ENCODE results near the gene KIFBP. TPM values are rescaled to one million over a fixed set of nuclear protein-coding genes. Genes with fewer than 3 reads are reported as not detected.

KIFBP gene
- total and polyA plus RNA-seq, 2 of the 13 experiments (the other 11 are each of a cell fraction or from before 2014, with no cell fraction given) = 13.0 to 21.9 TPM

- TF ChIP-seq ZIK1 (CRISPR knock-in tag; IDR thresholded peaks at IDR 0.05; ENCODE audit: borderline replicate concordance, low read depth) (no peak), XRCC5 (optimal IDR thresholded peaks at IDR 0.05; ENCODE audit: low read length) (peak; percentile 62), EHMT2 (IDR thresholded peaks at IDR 0.05; ENCODE audit: borderline replicate concordance, low read depth, low read length) (no peak), ZNF547 (CRISPR knock-in tag; IDR thresholded peaks at IDR 0.05) (no peak; the same call in 1 of the 2 replicates), LCORL (IDR thresholded peaks at IDR 0.05) (no peak), LCORL (CRISPR knock-in tag; IDR thresholded peaks at IDR 0.05) (no peak), NCOA1 (CRISPR knock-in tag; IDR thresholded peaks at IDR 0.05) (no peak), EEA1 (CRISPR knock-in tag; IDR thresholded peaks at IDR 0.05; ENCODE audit: borderline replicate concordance) (no peak), ZNF510 (CRISPR knock-in tag; IDR thresholded peaks at IDR 0.05; ENCODE audit: low read depth) (no peak), MAX (IDR thresholded peaks at IDR 0.05) (peak; percentile 66; the same call in 1 of the 2 replicates), MBD4 (IDR thresholded peaks at IDR 0.05; ENCODE audit: borderline replicate concordance, low read length) (no peak), KMT2B (CRISPR knock-in tag; IDR thresholded peaks at IDR 0.05) (peak; percentile 89; the same call in 1 of the 2 replicates), DDIT3 (CRISPR knock-in tag; IDR thresholded peaks at IDR 0.05) (no peak), SMAD1 (CRISPR knock-in tag; IDR thresholded peaks at IDR 0.05; ENCODE audit: borderline replicate concordance, low read depth) (peak; percentile 63; the same call in 1 of the 2 replicates), ZNF333 (CRISPR knock-in tag; IDR thresholded peaks at IDR 0.05; ENCODE audit: borderline replicate concordance) (no peak), MAF1 (CRISPR knock-in tag; IDR thresholded peaks at IDR 0.05; ENCODE audit: borderline replicate concordance) (no peak), MAFK (conservative IDR thresholded peaks at IDR 0.05 in 1 of 2, IDR thresholded peaks at IDR 0.05 in 1 of 2; ENCODE audit: low read length in 2 of 2) (no peak), RELA (CRISPR knock-in tag; IDR thresholded peaks at IDR 0.05) (no peak), ZBTB2 (CRISPR knock-in tag; IDR thresholded peaks at IDR 0.05; ENCODE audit: low read depth) (0 out of 2 replicates have a peak, but pooled peaks have one; percentile 46)
- TF ChIP-seq, protein P1, sequence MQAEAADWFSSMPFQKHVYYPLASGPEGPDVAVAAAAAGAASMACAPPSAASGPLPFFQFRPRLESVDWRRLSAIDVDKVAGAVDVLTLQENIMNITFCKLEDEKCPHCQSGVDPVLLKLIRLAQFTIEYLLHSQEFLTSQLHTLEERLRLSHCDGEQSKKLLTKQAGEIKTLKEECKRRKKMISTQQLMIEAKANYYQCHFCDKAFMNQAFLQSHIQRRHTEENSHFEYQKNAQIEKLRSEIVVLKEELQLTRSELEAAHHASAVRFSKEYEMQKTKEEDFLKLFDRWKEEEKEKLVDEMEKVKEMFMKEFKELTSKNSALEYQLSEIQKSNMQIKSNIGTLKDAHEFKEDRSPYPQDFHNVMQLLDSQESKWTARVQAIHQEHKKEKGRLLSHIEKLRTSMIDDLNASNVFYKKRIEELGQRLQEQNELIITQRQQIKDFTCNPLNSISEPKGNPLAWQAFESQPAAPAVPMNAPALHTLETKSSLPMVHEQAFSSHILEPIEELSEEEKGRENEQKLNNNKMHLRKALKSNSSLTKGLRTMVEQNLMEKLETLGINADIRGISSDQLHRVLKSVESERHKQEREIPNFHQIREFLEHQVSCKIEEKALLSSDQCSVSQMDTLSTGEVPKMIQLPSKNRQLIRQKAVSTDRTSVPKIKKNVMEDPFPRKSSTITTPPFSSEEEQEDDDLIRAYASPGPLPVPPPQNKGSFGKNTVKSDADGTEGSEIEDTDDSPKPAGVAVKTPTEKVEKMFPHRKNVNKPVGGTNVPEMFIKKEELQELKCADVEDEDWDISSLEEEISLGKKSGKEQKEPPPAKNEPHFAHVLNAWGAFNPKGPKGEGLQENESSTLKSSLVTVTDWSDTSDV (CRISPR knock-in tag; IDR thresholded peaks at IDR 0.05) = no peak
- TF ChIP-seq, protein P2, sequence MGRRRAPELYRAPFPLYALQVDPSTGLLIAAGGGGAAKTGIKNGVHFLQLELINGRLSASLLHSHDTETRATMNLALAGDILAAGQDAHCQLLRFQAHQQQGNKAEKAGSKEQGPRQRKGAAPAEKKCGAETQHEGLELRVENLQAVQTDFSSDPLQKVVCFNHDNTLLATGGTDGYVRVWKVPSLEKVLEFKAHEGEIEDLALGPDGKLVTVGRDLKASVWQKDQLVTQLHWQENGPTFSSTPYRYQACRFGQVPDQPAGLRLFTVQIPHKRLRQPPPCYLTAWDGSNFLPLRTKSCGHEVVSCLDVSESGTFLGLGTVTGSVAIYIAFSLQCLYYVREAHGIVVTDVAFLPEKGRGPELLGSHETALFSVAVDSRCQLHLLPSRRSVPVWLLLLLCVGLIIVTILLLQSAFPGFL (CRISPR knock-in tag; IDR thresholded peaks at IDR 0.05) = no peak
- TF ChIP-seq, protein P3, sequence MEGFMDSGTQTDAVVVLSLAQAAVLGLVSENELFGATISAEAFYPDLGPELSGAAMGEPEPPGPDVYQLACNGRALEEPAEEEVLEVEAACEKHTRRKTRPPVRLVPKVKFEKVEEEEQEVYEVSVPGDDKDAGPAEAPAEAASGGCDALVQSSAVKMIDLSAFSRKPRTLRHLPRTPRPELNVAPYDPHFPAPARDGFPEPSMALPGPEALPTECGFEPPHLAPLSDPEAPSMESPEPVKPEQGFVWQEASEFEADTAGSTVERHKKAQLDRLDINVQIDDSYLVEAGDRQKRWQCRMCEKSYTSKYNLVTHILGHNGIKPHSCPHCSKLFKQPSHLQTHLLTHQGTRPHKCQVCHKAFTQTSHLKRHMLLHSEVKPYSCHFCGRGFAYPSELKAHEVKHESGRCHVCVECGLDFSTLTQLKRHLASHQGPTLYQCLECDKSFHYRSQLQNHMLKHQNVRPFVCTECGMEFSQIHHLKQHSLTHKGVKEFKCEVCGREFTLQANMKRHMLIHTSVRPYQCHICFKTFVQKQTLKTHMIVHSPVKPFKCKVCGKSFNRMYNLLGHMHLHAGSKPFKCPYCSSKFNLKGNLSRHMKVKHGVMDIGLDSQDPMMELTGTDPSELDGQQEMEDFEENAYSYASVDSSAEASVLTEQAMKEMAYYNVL (CRISPR knock-in tag; IDR thresholded peaks at IDR 0.05; ENCODE audit: borderline replicate concordance) = peak; percentile 90; the same call in 1 of the 2 replicates
These were observed at the start of gene KIFBP (continued) for GRCh38 chr10:68988530-68989316.
